ENCODE measurements around the gene DISP3.

GRCh38 chr1:11478571-11479374, at the start of gene DISP3:
- TF ChIP-seq CTCF (IDR thresholded peaks at IDR 0.05) = peak; percentile 94
- peak; percentile 65 for TF ChIP-seq POLR2AphosphoS5 (IDR thresholded peaks at IDR 0.05; ENCODE audit: low read depth, low read length)
- TF ChIP-seq SIN3A (IDR thresholded peaks at IDR 0.05; ENCODE audit: borderline replicate concordance, insufficient read depth, low read depth, low read length) = 0 out of 2 replicates have a peak, but pooled peaks have one; percentile 48
- TF ChIP-seq REST (IDR thresholded peaks at IDR 0.05; ENCODE audit: insufficient read depth in 1 of 2, low read depth in 2 of 2, low read length in 1 of 2) = peak in 1 of 2 experiments; percentile 46; a peak in 1 of 4 replicates
- peak; percentile 97 for TF ChIP-seq TCF7L2 (IDR thresholded peaks at IDR 0.05; ENCODE audit: low read depth, low read length)
